HFFc6 (cell line): ENCODE data around the gene MYORG. TPM values are rescaled to one million over a fixed set of nuclear protein-coding genes. Genes with fewer than 3 reads are reported as not detected.

Experiments used
- DNase-seq: peaks from one replicate; pipeline ENCODE4 v3.0.0-alpha.2; 2018
- H3K27ac Mint-ChIP-seq: 2 replicates; pipeline ENCODE4 v1.8.0; 2020; ENCODE audit warnings: mild to moderate bottlenecking, mixed read lengths
- H3K27me3 Mint-ChIP-seq: 2 replicates; pipeline ENCODE4 v1.8.0; 2021; ENCODE audit warnings: mild to moderate bottlenecking, moderate library complexity, mixed read lengths; ENCODE audit not compliant: insufficient read depth
- H3K36me3 Mint-ChIP-seq: 2 replicates; pipeline ENCODE4 v1.8.0; 2021; ENCODE audit warnings: low read depth, mixed read lengths
- H3K4me1 Mint-ChIP-seq: 2 replicates; pipeline ENCODE4 v1.8.0; 2020; ENCODE audit warnings: low read depth, mixed read lengths
- H3K4me3 Mint-ChIP-seq: 2 replicates; pipeline ENCODE4 v1.8.0; 2020; ENCODE audit warnings: mild to moderate bottlenecking, moderate library complexity, mixed read lengths
- H3K9me3 Mint-ChIP-seq: 2 replicates; pipeline ENCODE4 v1.8.0; 2020; ENCODE audit warnings: mild to moderate bottlenecking, mixed read lengths
- total RNA-seq, 6 experiments: library from RNA; stranded (reverse); fragmentation: NEBNext Ultra II Directional; extraction: Animal tissue kit (Norgen Biotek cat#: 25700); gene quantifications; 2 replicates in 1 of 6; 3 replicates in 5 of 6; pipeline ENCODE4 v1.2.3, GENCODE V29; 2021
- TF ChIP-seq, protein P1 (sequence below): fragments of 200-600 bp; sonication (generic); IDR thresholded peaks from 2 replicates; pipeline ENCODE4 v1.5.0; 2021; ENCODE audit warnings: antibody characterized with exemption, mild to moderate bottlenecking

MYORG gene
- total RNA-seq, 6 experiments from 2014 or later: 0.96 to 2.2 (median 1.4) TPM

- H3K4me3 Mint-ChIP-seq: no peak overlapping the region
- peaks cover 10% of the 10 kb centered on the region for H3K4me1 Mint-ChIP-seq
- TF ChIP-seq, protein P1, sequence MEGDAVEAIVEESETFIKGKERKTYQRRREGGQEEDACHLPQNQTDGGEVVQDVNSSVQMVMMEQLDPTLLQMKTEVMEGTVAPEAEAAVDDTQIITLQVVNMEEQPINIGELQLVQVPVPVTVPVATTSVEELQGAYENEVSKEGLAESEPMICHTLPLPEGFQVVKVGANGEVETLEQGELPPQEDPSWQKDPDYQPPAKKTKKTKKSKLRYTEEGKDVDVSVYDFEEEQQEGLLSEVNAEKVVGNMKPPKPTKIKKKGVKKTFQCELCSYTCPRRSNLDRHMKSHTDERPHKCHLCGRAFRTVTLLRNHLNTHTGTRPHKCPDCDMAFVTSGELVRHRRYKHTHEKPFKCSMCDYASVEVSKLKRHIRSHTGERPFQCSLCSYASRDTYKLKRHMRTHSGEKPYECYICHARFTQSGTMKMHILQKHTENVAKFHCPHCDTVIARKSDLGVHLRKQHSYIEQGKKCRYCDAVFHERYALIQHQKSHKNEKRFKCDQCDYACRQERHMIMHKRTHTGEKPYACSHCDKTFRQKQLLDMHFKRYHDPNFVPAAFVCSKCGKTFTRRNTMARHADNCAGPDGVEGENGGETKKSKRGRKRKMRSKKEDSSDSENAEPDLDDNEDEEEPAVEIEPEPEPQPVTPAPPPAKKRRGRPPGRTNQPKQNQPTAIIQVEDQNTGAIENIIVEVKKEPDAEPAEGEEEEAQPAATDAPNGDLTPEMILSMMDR: no peak
- no peaks in the 10 kb centered on the region for H3K36me3 Mint-ChIP-seq
- no peak overlapping the region for H3K27ac Mint-ChIP-seq
- no peak for DNase-seq
- H3K9me3 Mint-ChIP-seq: no peaks in the 10 kb centered on the region
- peaks cover 16% of the 10 kb centered on the region for H3K27me3 Mint-ChIP-seq
These were observed 7.2 kb upstream of the MYORG start for GRCh38 chr9:34383904-34384303.

GRCh38 chr9:34382879-34383278, 6.2 kb upstream of the MYORG start:
- Mint-ChIP-seq H3K4me1 (peaks cover 10% of the 10 kb centered on the region), H3K9me3 (no peaks in the 10 kb centered on the region), H3K36me3 (no peaks in the 10 kb centered on the region), H3K4me3 (no peak overlapping the region), H3K27me3 (peaks cover 19% of the 10 kb centered on the region), H3K27ac (no peak overlapping the region)
- no peak for DNase-seq
- TF ChIP-seq, protein P1: no peak

DNA sequence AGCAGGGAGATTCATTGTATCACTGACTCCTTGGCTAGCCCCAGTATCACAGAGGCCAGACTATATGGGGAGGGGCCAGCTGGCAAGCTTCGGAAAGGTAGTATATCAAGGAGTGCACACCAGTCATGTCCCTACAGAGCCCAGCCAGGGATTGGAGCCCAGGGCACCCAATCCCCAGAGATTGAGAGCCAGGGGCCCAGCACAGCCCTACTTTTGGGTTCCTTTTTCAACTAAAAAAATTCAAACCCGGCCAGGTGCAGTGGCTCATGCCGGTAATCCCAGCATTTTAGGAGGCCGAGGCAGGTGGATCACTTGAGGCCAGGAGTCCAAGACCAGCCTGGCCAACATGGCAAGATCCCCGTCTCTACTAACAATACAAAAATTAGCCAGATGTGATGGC, 5.4 kb upstream of the MYORG start:
- Mint-ChIP-seq H3K4me1 (peaks cover 10% of the 10 kb centered on the region), H3K4me3 (no peak overlapping the region), H3K36me3 (no peaks in the 10 kb centered on the region), H3K27ac (no peak overlapping the region), H3K9me3 (no peaks in the 10 kb centered on the region), H3K27me3 (peaks cover 19% of the 10 kb centered on the region)
- DNase-seq: no peak
- TF ChIP-seq, protein P1: no peak

- no peak for DNase-seq
- Mint-ChIP-seq H3K27me3 (peaks cover 19% of the 10 kb centered on the region), H3K9me3 (no peaks in the 10 kb centered on the region), H3K36me3 (no peaks in the 10 kb centered on the region), H3K4me1 (peaks cover 10% of the 10 kb centered on the region), H3K4me3 (peak overlapping the region; percentile 89), H3K27ac (no peak overlapping the region)
- TF ChIP-seq, protein P1: no peak
These were observed 4.6 kb upstream of the MYORG start for GRCh38 chr9:34381323-34381722.

GRCh38 chr9:34380511-34381315, 4.0 kb upstream of the MYORG start:
- TF ChIP-seq, protein P1: no peak
- H3K4me1 Mint-ChIP-seq: peaks cover 10% of the 10 kb centered on the region
- H3K27me3 Mint-ChIP-seq: peaks cover 19% of the 10 kb centered on the region
- H3K9me3 Mint-ChIP-seq: no peaks in the 10 kb centered on the region
- DNase-seq: peak; percentile 37
- H3K27ac Mint-ChIP-seq: no peak overlapping the region
- H3K36me3 Mint-ChIP-seq: no peaks in the 10 kb centered on the region
- H3K4me3 Mint-ChIP-seq: peak overlapping the region; percentile 89
